WERI-Rb-1 (cell line): ENCODE data around the gene SV2C.

Experiments used
- DNase-seq: peaks from one replicate; pipeline ENCODE4 v3.0.0-alpha.2; 2020
- H3K27ac ChIP-seq: fragments of 250-450 bp; sonication (Bioruptor Pico); 2 replicates; pipeline ENCODE4 v1.5.1; 2020; ENCODE audit warnings: mild to moderate bottlenecking, moderate library complexity
- H3K27me3 ChIP-seq: fragments of 250-450 bp; sonication (Bioruptor Pico); 2 replicates; pipeline ENCODE4 v1.5.1; 2021; ENCODE audit warnings: mild to moderate bottlenecking, low read depth, moderate library complexity; ENCODE audit not compliant: insufficient read depth, severe bottlenecking
- H3K36me3 ChIP-seq: fragments of 250-450 bp; sonication (Bioruptor Pico); 2 replicates; pipeline ENCODE4 v1.5.1; 2020; ENCODE audit warnings: mild to moderate bottlenecking, moderate library complexity
- H3K4me3 ChIP-seq: 2 replicates; pipeline ENCODE4 v1.5.1; 2011; ENCODE audit warnings: low read depth, mild to moderate bottlenecking, control low read depth, low read length
- H3K9me3 ChIP-seq: fragments of 250-450 bp; sonication (Bioruptor Pico); 2 replicates; pipeline ENCODE4 v1.5.1; 2021; ENCODE audit warnings: mild to moderate bottlenecking, moderate library complexity; ENCODE audit not compliant: severe bottlenecking
- TF ChIP-seq, protein P1 (sequence below): IDR thresholded peaks from 2 replicates; pipeline ENCODE4 v1.5.1; 2011; ENCODE audit warnings: low read depth, mild to moderate bottlenecking, control low read depth, inconsistent platforms, low read length

The SV2C gene

DNA sequence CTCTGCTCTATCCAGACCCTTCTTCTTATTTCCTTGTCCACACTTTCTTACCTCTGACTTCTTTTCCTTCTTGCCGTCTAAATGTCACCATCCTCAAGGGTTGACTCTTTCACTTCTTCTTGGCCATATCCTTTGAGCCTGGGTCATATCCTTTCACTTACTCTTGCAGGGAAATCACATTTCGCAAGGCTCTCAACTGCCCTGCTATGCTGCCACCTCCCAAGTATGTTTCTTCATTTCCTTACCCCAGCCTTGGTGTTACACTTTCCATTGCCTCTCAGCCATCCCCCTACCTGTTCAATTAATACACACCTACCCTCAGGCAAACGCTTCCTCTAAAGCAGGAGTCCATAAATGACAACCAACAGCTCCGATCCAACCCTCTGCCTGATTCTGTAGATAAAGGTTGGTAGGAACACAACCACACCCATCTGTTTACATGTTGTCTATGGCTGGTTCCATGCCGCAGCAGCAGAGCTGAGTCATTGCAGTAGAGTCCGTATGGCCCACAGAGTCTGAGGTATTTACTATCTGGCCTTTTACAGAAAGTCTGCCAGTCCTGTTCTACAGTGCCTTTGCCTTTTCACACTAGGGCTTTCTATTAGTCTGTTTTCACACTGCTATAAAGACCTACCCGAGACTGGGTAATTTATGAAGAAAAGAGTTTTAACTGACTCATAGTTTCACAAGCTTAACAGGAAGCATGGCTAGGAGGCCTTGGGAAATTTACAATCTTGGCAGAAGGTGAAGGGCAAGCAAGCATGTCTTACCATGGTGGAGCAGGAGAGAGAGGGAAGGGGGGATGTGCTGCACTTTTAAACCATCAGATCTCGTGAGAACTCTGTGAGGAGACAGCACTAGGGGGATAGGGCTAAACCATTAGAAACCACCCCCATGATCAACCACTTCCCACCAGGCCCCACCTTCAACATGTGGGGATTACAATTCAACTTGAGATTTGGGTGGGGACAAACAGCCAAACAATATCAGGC, 97.9 kb downstream of the SV2C start:
- Histone ChIP-seq H3K4me3 (no peak overlapping the region), H3K27me3 (no peaks in the 10 kb centered on the region), H3K27ac (no peak overlapping the region), H3K9me3 (peaks cover 5% of the 10 kb centered on the region), H3K36me3 (no peaks in the 10 kb centered on the region)
- no peak for DNase-seq
- TF ChIP-seq, protein P1, sequence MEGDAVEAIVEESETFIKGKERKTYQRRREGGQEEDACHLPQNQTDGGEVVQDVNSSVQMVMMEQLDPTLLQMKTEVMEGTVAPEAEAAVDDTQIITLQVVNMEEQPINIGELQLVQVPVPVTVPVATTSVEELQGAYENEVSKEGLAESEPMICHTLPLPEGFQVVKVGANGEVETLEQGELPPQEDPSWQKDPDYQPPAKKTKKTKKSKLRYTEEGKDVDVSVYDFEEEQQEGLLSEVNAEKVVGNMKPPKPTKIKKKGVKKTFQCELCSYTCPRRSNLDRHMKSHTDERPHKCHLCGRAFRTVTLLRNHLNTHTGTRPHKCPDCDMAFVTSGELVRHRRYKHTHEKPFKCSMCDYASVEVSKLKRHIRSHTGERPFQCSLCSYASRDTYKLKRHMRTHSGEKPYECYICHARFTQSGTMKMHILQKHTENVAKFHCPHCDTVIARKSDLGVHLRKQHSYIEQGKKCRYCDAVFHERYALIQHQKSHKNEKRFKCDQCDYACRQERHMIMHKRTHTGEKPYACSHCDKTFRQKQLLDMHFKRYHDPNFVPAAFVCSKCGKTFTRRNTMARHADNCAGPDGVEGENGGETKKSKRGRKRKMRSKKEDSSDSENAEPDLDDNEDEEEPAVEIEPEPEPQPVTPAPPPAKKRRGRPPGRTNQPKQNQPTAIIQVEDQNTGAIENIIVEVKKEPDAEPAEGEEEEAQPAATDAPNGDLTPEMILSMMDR, result no peak

DNA sequence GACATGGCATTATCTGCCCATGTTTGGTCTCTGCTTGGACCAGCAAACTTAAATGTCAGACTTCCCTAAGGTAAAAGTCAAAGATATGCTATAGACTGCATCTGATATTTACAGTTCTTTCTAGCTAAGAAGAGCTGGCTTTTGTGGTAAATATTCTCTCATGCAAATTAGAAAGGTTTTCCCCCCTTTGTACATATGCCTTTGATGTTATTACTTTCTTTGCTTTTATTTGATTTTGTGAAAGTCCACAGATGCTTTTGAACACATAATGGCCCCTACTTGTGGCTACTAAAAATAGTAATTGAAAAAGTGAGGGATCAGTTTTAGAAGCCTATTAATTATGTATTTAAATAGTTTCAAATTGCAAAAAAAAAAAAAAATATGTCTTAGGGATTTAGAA, 104.2 kb downstream of the SV2C start:
- Histone ChIP-seq H3K4me3 (no peak overlapping the region), H3K27me3 (no peaks in the 10 kb centered on the region), H3K36me3 (no peaks in the 10 kb centered on the region), H3K27ac (no peak overlapping the region), H3K9me3 (peaks cover 5% of the 10 kb centered on the region)
- TF ChIP-seq, protein P1, result no peak
- DNase-seq, result no peak

DNA sequence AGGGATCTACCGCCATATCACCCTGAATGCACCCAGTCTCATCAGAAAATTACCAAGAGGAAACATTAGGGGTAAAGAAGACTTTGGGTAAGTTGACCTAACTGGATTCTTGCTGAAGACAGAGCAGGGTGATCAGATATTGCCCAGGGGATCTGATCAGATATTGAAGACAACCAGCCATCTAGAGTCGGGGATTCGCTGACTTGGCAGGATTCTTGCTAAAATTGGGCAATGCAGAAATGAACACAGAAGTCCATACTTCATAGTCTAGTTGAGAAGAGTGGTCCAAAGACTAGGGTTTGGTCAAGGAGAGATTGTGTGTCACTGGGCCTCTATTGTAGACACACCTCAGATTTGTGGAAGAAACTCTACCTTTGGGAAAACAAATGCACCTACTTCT, 107.2 kb downstream of the SV2C start:
- Histone ChIP-seq H3K4me3 (no peak overlapping the region), H3K9me3 (peaks cover 3% of the 10 kb centered on the region), H3K27me3 (no peaks in the 10 kb centered on the region), H3K27ac (no peak overlapping the region), H3K36me3 (no peaks in the 10 kb centered on the region)
- DNase-seq, result no peak
- TF ChIP-seq, protein P1, result no peak

DNA sequence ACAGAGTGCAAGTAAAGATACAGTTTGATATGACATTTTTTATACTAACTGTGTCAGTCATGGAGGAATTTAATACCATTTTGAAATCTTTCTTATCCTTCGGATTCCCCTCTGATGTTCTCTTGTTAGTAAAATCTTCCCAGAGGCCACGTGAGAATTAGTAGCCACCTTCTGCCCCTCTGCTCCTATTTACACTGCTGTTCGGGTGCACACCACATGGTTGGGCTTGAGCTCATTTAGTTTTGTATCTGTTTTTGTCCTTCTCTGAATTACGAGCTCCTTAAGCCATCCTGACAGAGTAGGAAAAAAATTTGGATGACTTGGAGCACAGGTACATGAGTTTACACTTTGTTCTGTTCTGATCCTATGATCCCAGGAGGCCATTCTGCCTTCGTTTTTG, 109.7 kb downstream of the SV2C start:
- TF ChIP-seq, protein P1, result no peak
- Histone ChIP-seq H3K27me3 (no peaks in the 10 kb centered on the region), H3K4me3 (no peak overlapping the region), H3K9me3 (no peaks in the 10 kb centered on the region), H3K27ac (no peak overlapping the region), H3K36me3 (no peaks in the 10 kb centered on the region)
- no peak for DNase-seq

DNA sequence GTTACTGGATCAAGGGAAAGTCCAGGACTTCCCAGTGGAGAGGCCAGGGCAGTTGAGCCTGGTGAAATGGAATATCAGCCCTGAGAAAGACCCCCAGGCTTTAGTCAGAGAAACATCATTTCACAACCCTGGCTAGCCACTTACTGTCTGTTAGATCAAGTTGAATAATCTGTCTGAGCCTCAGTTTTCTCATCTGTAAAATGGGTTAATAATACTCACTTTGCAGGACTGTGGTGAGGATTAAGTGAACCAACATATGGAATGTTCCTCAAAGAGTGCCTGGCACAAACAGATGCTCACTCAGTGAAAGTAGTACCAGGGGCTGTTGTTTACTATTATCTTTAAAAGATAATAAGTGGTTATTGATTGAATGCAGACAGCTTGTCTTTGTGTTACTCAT, 110.5 kb downstream of the SV2C start:
- no peaks in the 10 kb centered on the region for H3K36me3 ChIP-seq
- no peak overlapping the region for H3K27ac ChIP-seq
- DNase-seq, result no peak
- H3K9me3 ChIP-seq, result no peaks in the 10 kb centered on the region
- H3K27me3 ChIP-seq, result no peaks in the 10 kb centered on the region
- TF ChIP-seq, protein P1, result no peak
- H3K4me3 ChIP-seq, result no peak overlapping the region

DNA sequence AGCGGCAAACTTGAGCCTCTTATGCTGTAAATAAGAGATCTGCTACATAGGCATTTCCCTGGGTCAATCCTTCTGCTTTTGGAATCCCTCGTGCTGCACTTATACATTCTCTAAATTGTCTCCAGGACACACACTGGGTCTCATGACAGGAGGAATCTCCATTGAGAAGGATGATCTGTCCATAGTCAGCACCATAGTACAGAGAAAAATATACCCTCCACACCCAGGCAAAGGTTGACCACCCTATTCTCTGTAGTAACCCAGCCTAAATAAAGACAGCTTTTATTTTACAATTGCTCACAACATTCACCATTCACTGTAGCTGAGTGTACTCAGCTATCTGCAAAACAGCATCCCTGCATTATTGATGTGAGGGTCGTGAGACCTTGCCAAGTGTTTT, 111.2 kb downstream of the SV2C start:
- Histone ChIP-seq H3K27ac (no peak overlapping the region), H3K9me3 (no peaks in the 10 kb centered on the region), H3K4me3 (no peak overlapping the region), H3K27me3 (no peaks in the 10 kb centered on the region), H3K36me3 (no peaks in the 10 kb centered on the region)
- TF ChIP-seq, protein P1, result no peak
- no peak for DNase-seq
